GM19467 (cell line): ENCODE data around the gene GMIP.
"Not testable (repeated sequence)": the region's sequence is repeated elsewhere in the genome, so short reads cannot be mapped to it uniquely, and the experiment has no call there.

Experiments
- ATAC-seq: cut with Tn5 transposase; IDR thresholded peaks from one replicate; pipeline ENCODE4 v1.9.1; 2021; ENCODE audit warnings: mild to moderate bottlenecking, moderate library complexity; ENCODE audit not compliant: unreplicated experiment

The GMIP gene

GRCh38 chr19:19613506-19613905, 30.0 kb downstream of the GMIP start:
- ATAC-seq = no peak

- ATAC-seq = no peak
Observed at GRCh38 chr19:19610376-19611202, 32.9 kb downstream of the GMIP start.

GRCh38 chr19:19606686-19607085, 36.8 kb downstream of the GMIP start:
- not testable (repeated sequence) for ATAC-seq

- ATAC-seq = no peak
Observed at GRCh38 chr19:19606021-19606420, 37.4 kb downstream of the GMIP start.

GRCh38 chr19:19602713-19603324, 40.6 kb downstream of the GMIP start:
- ATAC-seq = no peak

- no peak for ATAC-seq
Observed at GRCh38 chr19:19602136-19602712, 41.2 kb downstream of the GMIP start.

- ATAC-seq = no peak
Observed at GRCh38 chr19:19600793-19601330, 42.6 kb downstream of the GMIP start.

GRCh38 chr19:19598728-19599451, 44.6 kb downstream of the GMIP start:
- ATAC-seq = not testable (repeated sequence)

- ATAC-seq = peak; percentile 49
Observed at GRCh38 chr19:19597809-19598306, 45.6 kb downstream of the GMIP start.

GRCh38 chr19:19595171-19595701, 48.2 kb downstream of the GMIP start:
- ATAC-seq = no peak

- ATAC-seq = no peak
Observed at GRCh38 chr19:19594381-19594780, 49.1 kb downstream of the GMIP start.

GRCh38 chr19:19592690-19593089, 50.8 kb downstream of the GMIP start:
- ATAC-seq = no peak

- ATAC-seq = no peak
Observed at GRCh38 chr19:19591133-19591825, 52.2 kb downstream of the GMIP start.

GRCh38 chr19:19588546-19588945, 54.9 kb downstream of the GMIP start:
- ATAC-seq = no peak

- ATAC-seq = no peak
Observed at GRCh38 chr19:19587771-19588170, 55.7 kb downstream of the GMIP start.

- no peak for ATAC-seq
Observed at GRCh38 chr19:19584356-19584755, 59.1 kb downstream of the GMIP start.

- no peak for ATAC-seq
Observed at GRCh38 chr19:19582471-19582870, 61.0 kb downstream of the GMIP start.

- no peak for ATAC-seq
Observed at GRCh38 chr19:19581391-19581790, 62.1 kb downstream of the GMIP start.

GRCh38 chr19:19580418-19580817, 63.0 kb downstream of the GMIP start:
- no peak for ATAC-seq
